Uterus (tissue), 4 donors: Measurements from ENCODE around the gene MSTO1. TPM values are rescaled to one million over a fixed set of nuclear protein-coding genes. Genes with fewer than 3 reads are reported as not detected.

Experiments used
- DNase-seq, 2 donors: peaks; one replicate each; pipeline ENCODE4 v3.0.0-alpha.2; 2019 to 2020
- H3K27ac ChIP-seq, 2 donors: fragments of 200-600 bp; sonication (generic); 1 replicate in 1 of 2; 2 replicates in 1 of 2; pipeline ENCODE4 v1.5.1; 2016 to 2018
- H3K27me3 ChIP-seq, 2 donors: fragments of 200-600 bp; sonication (generic); one replicate each; pipeline ENCODE4 v1.5.1; 2018 to 2019; ENCODE audit warnings: control low read depth in 1 of 2
- H3K36me3 ChIP-seq, 2 donors: fragments of 200-600 bp; sonication (generic); one replicate each; pipeline ENCODE4 v1.5.1; 2019; ENCODE audit warnings: control low read depth in 1 of 2
- H3K4me1 ChIP-seq, 2 donors: fragments of 200-600 bp; sonication (generic); one replicate each; pipeline ENCODE4 v1.5.1; 2018 to 2019; ENCODE audit warnings: control low read depth in 1 of 2
- H3K4me3 ChIP-seq, 2 donors: fragments of 200-600 bp; sonication (generic); 1 replicate in 1 of 2; 2 replicates in 1 of 2; pipeline ENCODE4 v1.5.1; 2018 to 2019; ENCODE audit warnings: mild to moderate bottlenecking in 1 of 2
- H3K9me3 ChIP-seq, 2 donors: fragments of 200-600 bp; sonication (generic); one replicate each; pipeline ENCODE4 v1.5.1; 2019; ENCODE audit warnings: control low read depth in 1 of 2
- CTCF ChIP-seq, 4 experiments: fragments of 200-600 bp in 2 of 4; fragments of 450-650 bp in 2 of 4; sonication (generic) in 2 of 4; IDR thresholded peaks; one replicate each; pipeline ENCODE4 v1.5.1; 2016 to 2019; ENCODE audit warnings: antibody characterized with exemption in 4 of 4, mild to moderate bottlenecking in 2 of 4, moderate library complexity in 1 of 4
- POLR2A ChIP-seq, 2 donors: fragments of 450-650 bp; IDR thresholded peaks; one replicate each; pipeline ENCODE4 v1.6.1; 2016; ENCODE audit warnings: antibody characterized with exemption in 2 of 2, mild to moderate bottlenecking in 1 of 2, moderate library complexity in 1 of 2
- intact Hi-C: fragments of 100-400 bp; cut with DNase I; formaldehyde crosslinking; loops from one replicate; pipeline ENCODE4 v1.15.1; 2023; ENCODE audit warnings: low total_unique reads
- total RNA-seq, 4 donors: library from RNA; depleted of rRNA in 3 of 4; stranded (reverse); fragments of >200 nt in 3 of 4; gene quantifications; one replicate each; pipeline versions ENCODE4 v1.1.0 to v1.2.4, GENCODE V29; 2014 to 2023
- donor health status: DM: yes; HTN: yes; CAD: no.

The MSTO1 gene
- total RNA-seq, 4 donors from 2014 or later = 10.6 to 76.8 (median 38.6) TPM

DNA sequence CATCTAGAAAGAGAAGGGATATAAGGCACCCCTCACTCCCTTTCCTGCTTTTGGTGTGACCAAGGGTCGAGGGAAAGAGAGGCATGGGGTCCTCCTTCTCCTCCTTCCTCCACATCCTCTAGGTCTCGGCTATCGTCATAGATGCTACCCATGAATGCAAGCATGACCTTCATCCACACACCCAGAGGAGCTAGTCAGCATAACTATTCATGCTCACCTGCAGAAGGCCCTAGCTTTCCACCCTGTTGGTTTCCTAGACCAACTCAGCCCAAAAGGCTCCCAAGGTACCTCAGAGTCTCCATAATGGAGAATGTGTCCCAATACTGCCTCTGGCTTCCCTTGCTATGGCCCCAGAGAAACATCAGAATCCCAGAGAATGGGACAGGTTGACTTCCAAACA is 33.2 kb downstream of the MSTO1 start:
- intact Hi-C loops = no loop called here
- no peak for TF ChIP-seq CTCF (IDR thresholded peaks at IDR 0.05)
- TF ChIP-seq POLR2A (IDR thresholded peaks at IDR 0.05) = no peak
- H3K4me1 ChIP-seq = peaks cover 0 to 5% of the 10 kb centered on the region in 2 donors
- H3K27ac ChIP-seq = no peak overlapping the region
- no peaks in the 10 kb centered on the region for H3K36me3 ChIP-seq
- no peaks in the 10 kb centered on the region for H3K9me3 ChIP-seq
- H3K27me3 ChIP-seq = no peaks in the 10 kb centered on the region
- H3K4me3 ChIP-seq = no peak overlapping the region
- no peak for DNase-seq

GRCh38 chr1:155645034-155645598 is 35.1 kb downstream of the MSTO1 start:
- Histone ChIP-seq H3K27ac (peak overlapping the region; percentile 8), H3K9me3 (no peaks in the 10 kb centered on the region), H3K36me3 (no peaks in the 10 kb centered on the region), H3K4me1 (peaks cover 0 to 5% of the 10 kb centered on the region in 2 donors), H3K4me3 (no peak overlapping the region), H3K27me3 (no peaks in the 10 kb centered on the region)
- intact Hi-C loops = no loop called here
- TF ChIP-seq POLR2A (IDR thresholded peaks at IDR 0.05) (no peak), CTCF (IDR thresholded peaks at IDR 0.05) (no peak)
- no peak for DNase-seq

- Histone ChIP-seq H3K27ac (peak overlapping the region; percentile 8), H3K4me1 (peaks cover 0 to 5% of the 10 kb centered on the region in 2 donors), H3K9me3 (no peaks in the 10 kb centered on the region), H3K36me3 (no peaks in the 10 kb centered on the region), H3K27me3 (no peaks in the 10 kb centered on the region), H3K4me3 (no peak overlapping the region)
- peak in 1 of 2 donors; percentile 23 for DNase-seq
- intact Hi-C loops = no loop called here
- TF ChIP-seq CTCF (IDR thresholded peaks at IDR 0.05) = no peak
- no peak for TF ChIP-seq POLR2A (IDR thresholded peaks at IDR 0.05)
Measured at GRCh38 chr1:155645648-155646047, 35.6 kb downstream of the MSTO1 start.

- intact Hi-C loops = no loop called here
- no peak for DNase-seq
- no peaks in the 10 kb centered on the region for H3K9me3 ChIP-seq
- H3K36me3 ChIP-seq = no peaks in the 10 kb centered on the region
- H3K27me3 ChIP-seq = no peaks in the 10 kb centered on the region
- H3K4me3 ChIP-seq = no peak overlapping the region
- H3K27ac ChIP-seq = no peak overlapping the region
- peaks cover under 1 to 5% of the 10 kb centered on the region in 2 donors for H3K4me1 ChIP-seq
- TF ChIP-seq POLR2A (IDR thresholded peaks at IDR 0.05) (no peak), CTCF (IDR thresholded peaks at IDR 0.05) (no peak)
Measured at GRCh38 chr1:155646307-155646706, 36.3 kb downstream of the MSTO1 start.

GRCh38 chr1:155648207-155649147 is 38.5 kb downstream of the MSTO1 start:
- Histone ChIP-seq H3K36me3 (no peaks in the 10 kb centered on the region), H3K27ac (peak overlapping the region; percentile 47 to 51), H3K9me3 (no peaks in the 10 kb centered on the region), H3K27me3 (no peaks in the 10 kb centered on the region), H3K4me3 (no peak overlapping the region), H3K4me1 (peaks cover 3 to 5% of the 10 kb centered on the region in 2 donors)
- intact Hi-C loops = no loop called here
- TF ChIP-seq POLR2A (IDR thresholded peaks at IDR 0.05) (no peak), CTCF (IDR thresholded peaks at IDR 0.05) (peak; percentile 31 to 55 (median 47))
- no peak for DNase-seq
